SK-N-DZ (cell line): Measurements from ENCODE around the gene CAMK2N1.
"Not testable (repeated sequence)": the region's sequence is repeated elsewhere in the genome, so short reads cannot be mapped to it uniquely, and the experiment has no call there.

ENCODE experiments used
- DNase-seq: peaks from one replicate; pipeline ENCODE4 v3.0.0-alpha.2; 2015; ENCODE audit warnings: low spot score

The CAMK2N1 gene

GRCh38 chr1:20496725-20497383 is 10.8 kb upstream of the CAMK2N1 start:
- DNase-seq = not testable (repeated sequence)

GRCh38 chr1:20496241-20496661 is 10.2 kb upstream of the CAMK2N1 start:
- no peak for DNase-seq

GRCh38 chr1:20495661-20496060 is 9.7 kb upstream of the CAMK2N1 start:
- DNase-seq = no peak

DNA sequence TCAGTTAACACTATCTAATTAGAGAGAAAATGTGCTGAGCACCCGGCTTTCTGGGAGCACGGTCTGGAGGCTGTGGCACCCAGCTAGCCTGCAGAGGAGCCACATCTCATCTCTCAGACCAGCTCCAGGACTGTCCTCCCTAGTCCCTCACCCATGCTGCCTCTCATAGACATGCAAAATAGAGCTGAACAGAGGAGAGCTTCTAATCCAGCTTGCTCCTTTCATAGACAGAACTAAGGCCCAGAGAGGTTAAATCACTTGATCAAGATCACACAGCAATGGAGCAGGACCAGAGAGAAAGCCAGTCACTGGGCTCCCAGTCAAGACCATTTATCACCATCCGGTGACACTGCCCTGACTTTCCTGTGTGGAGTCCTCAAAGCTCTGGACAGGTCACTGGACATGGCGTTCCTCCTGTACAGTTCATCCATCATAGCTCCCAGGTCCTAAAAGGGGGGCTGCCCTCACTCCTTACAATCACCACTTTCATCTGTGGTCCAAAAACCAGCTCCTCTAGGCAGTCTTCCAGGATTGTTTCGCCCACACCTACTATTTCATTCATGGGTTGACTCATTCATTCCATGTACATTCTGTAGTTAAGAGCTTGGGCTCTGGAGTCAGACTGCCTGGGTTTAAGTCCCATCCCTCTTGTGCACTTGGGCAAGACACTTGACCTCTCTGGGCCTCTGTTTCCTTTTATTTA is 8.8 kb upstream of the CAMK2N1 start:
- no peak for DNase-seq

DNA sequence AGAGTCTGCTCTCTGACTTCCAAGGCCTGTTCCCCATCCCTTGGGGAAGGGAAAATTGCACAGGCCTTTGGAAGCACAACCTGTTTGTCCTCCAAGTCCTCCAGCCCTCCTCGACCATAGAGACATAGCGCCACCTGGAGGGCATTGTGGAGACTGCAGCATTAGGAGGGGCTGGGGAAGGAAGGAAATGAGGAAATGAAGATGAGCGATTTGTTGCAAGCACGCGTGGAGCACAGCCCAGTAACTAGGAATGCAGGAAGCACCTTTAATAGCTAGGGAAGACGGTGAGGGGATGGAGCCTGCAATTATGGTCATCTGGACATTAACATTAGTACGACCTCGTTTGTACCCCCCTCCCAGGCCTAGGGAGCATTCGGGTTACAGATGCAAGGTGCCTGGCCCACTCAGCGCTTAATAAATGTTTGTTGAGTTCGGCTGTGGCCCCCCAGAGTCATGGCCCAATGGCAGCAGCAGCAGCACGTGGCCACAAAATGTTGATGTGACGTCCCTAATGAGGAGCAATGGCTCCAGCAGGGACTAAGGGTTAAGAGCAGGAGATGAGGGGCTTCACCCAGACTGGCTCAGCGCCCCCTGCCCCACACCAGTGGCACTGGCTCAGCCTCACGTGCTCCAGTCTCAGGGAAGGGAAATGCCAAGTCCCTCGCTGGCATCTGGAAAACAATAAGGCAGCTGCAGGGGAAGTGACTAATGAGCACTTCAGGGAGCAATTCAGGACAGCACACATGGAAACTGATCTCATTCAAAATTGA is 8.0 kb upstream of the CAMK2N1 start:
- DNase-seq = peak; percentile 85

DNA sequence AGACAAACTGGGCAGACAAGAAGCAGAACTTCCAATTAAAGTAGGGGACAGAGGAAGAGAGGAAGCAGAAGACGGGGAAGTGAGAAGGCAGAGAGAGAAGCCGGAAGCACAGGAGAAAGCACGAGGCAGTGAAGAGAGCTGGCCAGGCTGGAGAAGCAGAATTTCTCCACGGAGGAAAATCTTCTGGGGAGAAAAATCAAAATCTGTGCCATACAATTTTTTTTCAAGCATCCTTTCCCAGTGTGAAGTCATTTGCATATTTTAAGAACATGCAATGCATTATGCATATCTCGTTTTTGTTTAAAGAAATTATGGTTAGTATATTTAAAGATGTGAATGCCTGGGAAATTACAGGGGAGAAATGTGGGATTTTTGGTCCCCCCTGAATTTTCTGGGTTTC is 7.3 kb upstream of the CAMK2N1 start:
- no peak for DNase-seq

DNA sequence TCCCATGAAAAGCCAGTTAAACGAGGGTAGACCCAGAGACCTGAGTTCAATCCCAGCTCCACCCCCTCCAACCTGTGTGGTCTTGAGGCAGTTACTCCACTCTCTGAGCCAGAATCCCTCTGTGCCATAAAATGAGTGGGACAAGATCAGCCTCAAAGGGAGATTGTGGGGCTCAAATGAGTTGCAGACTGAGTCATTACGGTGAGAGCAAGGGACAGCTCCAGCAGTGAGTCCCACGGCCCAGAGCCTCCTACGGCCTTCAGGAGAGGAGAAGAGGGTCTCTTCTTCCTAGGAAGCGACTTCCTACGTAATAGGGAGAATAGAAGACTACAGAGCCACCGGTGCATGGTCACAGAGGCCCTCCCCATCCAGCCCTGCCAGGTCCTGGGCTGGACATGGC is 6.7 kb upstream of the CAMK2N1 start:
- no peak for DNase-seq

- DNase-seq = no peak
These were observed 5.9 kb upstream of the CAMK2N1 start for GRCh38 chr1:20491866-20492265.

DNA sequence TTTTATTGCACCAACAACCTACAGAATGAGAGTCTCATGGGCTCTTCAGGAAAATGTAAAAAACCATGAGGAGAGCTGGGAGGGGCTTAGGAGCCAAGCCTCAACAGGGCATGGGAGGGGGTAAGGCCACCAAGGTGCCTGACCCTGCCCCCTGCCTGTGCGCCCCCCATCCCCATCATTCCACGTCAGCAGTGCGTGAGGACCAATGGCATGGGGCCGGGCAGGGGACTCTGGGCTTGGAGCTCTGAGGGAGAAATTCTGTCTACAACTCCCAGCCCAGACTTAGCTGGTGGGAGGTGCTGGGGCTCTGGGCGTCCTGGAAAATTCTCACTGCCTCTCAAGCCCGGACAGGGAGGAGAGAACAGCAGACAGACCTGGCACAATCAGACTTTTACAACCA is 5.2 kb upstream of the CAMK2N1 start:
- no peak for DNase-seq

DNA sequence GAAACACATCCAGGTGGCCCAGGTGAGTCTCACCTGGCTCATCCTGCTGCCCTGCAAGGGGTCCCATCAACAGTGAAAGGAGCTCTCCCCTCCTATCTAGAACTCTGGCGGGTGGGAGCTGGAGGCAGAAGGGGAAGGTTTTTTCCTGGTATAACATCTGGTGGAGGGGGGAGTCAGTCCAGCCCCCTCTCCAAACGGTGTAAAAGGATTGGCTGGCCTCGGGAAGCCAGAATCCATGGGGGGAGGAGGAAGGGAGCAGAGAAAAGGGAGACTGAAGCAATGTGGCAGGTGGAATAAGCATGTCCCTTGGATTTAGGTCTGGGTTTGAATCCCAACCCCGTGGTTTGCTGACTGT is 1.2 kb upstream of the CAMK2N1 start:
- no peak for DNase-seq

DNA sequence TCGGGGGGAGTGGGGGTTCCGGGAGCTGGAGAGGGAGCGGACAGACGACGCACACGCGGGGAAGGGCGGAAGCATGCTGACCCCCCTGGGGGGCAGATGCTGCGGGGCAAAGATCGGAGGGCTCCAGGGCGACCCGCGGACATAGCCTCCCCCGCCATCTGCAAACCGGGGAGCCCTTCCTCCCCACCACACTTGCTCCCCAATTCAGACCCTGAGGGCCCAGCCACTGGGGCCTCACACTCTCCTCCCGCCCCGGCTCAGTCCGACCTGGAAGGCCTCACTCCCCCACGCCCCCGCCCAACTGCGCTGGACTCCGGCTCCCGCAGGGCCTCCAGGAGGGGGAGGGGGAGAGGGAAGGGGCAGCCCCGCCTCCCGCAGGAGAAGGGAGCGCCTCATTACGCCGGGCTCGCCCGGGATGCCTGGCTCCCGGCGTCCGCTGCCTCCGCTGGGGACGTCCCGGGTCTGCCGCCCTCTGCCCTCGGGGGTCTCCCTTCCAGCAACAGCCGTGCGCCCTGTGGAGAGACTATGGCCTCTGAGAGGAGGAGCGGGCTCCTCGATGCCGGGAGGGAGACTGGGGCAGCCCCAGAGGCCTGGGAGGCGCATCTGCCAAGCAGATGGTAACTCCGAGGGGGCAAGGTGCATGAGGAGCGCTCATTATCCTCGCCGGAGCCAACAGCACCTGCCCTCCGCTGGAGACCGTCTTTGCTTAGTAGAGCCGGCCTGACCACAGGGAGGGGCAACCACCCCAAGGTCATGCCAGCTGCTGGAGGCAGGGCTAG is 636 bp upstream of the CAMK2N1 start:
- DNase-seq = peak; percentile 64

GRCh38 chr1:20484519-20485462 is 1.2 kb downstream of the CAMK2N1 start:
- peak; percentile 37 for DNase-seq

DNA sequence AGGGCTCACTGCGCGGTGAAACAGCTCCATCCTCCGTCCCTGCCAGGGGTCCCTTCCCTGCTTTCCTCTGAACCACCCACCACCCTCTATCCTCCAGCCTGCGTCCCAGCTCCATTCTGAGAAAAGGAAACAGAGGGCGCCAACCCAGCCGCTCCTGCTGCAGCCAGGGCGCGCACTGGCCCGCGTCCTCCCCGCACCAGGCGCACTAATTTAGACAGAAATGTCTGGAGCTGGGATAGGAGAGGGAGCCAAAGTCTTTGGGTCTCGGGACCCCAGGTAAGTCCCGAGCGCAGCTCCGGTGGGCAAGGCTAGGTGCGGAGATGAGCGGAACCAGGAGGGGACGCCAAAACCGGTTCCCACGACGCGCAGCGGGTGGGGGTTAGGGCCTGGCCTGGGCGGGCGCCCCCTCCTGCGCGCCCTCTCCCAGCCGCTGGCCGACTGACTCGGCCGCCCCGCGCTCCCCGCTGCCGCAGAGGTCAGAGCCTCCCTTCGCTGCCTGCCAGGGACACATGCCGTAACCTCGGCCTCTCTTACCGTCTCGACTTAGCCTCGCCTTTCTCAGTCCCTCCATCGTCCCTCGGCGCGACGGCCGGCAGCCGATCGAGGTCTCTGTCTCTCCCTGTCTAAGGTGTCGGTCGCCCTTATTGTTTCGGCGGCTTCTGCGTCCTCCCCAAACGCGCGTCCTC is 2.0 kb downstream of the CAMK2N1 start:
- peak; percentile 72 for DNase-seq

- no peak for DNase-seq
These were observed 2.7 kb downstream of the CAMK2N1 start for GRCh38 chr1:20483098-20483832.

- no peak for DNase-seq
These were observed 4.1 kb downstream of the CAMK2N1 start for GRCh38 chr1:20481643-20482498.

DNA sequence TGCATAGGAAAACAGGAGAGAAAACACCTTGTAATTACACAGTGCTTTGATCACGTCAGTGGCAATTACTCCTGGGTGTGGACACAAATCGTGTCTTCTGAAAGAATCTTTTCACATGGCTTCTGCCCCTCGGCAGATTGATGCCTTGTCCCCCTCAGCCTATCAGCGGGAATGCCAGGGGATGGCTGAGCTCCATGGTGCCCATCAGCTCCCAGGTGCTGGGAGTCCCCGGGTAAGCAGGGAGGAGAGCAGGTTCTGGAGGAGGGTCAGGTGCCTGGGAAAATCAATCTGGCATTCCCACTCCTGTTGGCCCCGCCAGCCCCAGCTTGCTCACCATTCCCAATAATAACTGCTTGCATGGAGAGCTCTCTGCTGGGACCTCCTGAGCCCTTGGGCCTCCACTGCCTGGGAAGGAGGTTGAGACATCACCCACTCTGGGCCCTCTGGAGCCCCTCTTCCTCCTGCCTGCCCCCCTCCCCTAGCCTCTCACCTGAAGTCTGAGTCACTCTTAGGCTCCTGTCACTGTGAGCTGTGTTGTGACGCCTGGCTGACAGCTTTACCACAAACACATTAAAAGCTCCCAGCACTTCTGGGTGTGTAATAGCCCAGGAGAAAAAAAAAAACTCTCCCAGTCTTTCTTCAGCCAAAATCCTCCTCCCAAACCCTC is 4.9 kb downstream of the CAMK2N1 start:
- DNase-seq = no peak

DNA sequence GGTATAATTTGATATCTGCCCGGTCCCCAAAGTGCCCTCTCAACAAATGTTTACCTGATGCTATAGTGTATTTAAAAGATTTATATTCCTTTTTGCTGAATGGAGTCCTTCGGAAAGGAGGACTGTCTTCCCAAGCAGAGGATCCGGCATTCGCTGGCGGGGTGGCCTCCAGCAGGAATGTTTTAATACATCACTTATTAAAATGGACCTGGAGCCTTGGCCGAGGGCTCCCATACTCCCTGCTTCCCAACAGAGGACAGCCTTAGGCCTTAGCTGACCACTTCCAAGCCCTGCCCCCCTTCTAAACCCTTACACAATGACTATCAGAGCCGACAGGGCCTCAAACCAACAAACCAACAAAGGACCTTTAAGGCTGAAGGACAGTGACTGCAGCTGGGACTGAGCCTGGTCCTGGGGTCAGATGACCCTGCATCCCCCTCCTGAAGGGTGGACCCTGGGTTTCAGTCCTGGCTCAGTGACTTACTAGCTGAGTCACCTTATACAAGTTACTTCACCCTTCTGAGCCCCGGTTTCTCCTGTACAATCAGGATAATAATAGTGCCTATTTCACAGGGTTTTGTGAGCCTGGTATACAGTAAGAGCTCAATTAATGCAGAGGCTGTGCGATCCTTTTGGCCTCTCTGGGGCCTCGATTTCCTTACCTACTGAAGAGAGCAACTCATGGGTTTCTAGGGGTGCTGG is 5.6 kb downstream of the CAMK2N1 start:
- DNase-seq = no peak
